H1 (cell line): ENCODE measurements around the gene H2BW2. TPM values are rescaled to one million over a fixed set of nuclear protein-coding genes. Genes with fewer than 3 reads are reported as not detected.
"Not testable (repeated sequence)": the region's sequence is repeated elsewhere in the genome, so short reads cannot be mapped to it uniquely, and the experiment has no call there.

ENCODE experiments used
- CTCF ChIA-PET: fragments of 300-600 bp; sonication (Branson Sonifier 250); formaldehyde crosslinking; loops from one replicate; lab custom pipeline; 2021; ENCODE audit not compliant: partially characterized antibody; lab: Charles Lee
- POLR2A ChIA-PET: fragments of 300-600 bp; sonication (Branson Sonifier 250); formaldehyde crosslinking; loops from one replicate; lab custom pipeline; 2021; ENCODE audit warnings: inconsistent platforms; ENCODE audit not compliant: partially characterized antibody; lab: Charles Lee
- DNase-seq, 2 experiments: peaks; one replicate each; pipeline versions ENCODE4 v3.0.0 to v3.0.0-alpha.2; 2010 to 2022; ENCODE audit warnings: low spot score in 2 of 2, low read depth in 1 of 2, mixed read lengths in 1 of 2
- FAIRE-seq: peaks from 2 replicates; lab custom pipeline; 2011; peaks lifted over from hg19 to GRCh38; lab: Jason Lieb, UNC
- H2AFZ ChIP-seq: 2 replicates; pipeline ENCODE4 v1.8.1; 2012; ENCODE audit warnings: low read length, inconsistent platforms
- H2AK5ac ChIP-seq: 2 replicates; pipeline ENCODE4 v1.6.1; 2013; ENCODE audit warnings: low read depth, low read length
- H2BK120ac ChIP-seq: replicated peaks from 2 replicates; pipeline ENCODE3; 2013; ENCODE audit warnings: low read depth, low read length, inconsistent platforms
- H2BK12ac ChIP-seq: 2 replicates; pipeline ENCODE4 v1.6.1; 2013; ENCODE audit warnings: low read depth, low read length
- H2BK15ac ChIP-seq: 2 replicates; pipeline ENCODE4 v1.6.1; 2013; ENCODE audit warnings: low read length
- H2BK20ac ChIP-seq: 2 replicates; pipeline ENCODE4 v1.6.1; 2013; ENCODE audit warnings: low read length
- H2BK5ac ChIP-seq: 2 replicates; pipeline ENCODE4 v1.6.1; 2013; ENCODE audit warnings: low read depth, low read length
- H3K14ac ChIP-seq: 2 replicates; pipeline ENCODE4 v1.6.1; 2013; ENCODE audit warnings: inconsistent platforms; ENCODE audit not compliant: insufficient read length
- H3K18ac ChIP-seq: 2 replicates; pipeline ENCODE4 v1.6.1; 2013; ENCODE audit warnings: low read length; ENCODE audit errors: extremely low read depth
- H3K23ac ChIP-seq: 2 replicates; pipeline ENCODE4 v1.6.1; 2013; ENCODE audit warnings: inconsistent platforms; ENCODE audit not compliant: insufficient read length
- H3K23me2 ChIP-seq: 2 replicates; pipeline ENCODE4 v1.6.1; 2013; ENCODE audit warnings: low read depth, low read length
- H3K27ac ChIP-seq: 2 replicates; pipeline ENCODE4 v1.6.1; 2011; ENCODE audit warnings: low read depth, low read length, inconsistent platforms
- H3K27me3 ChIP-seq, 4 experiments: replicated peaks in 1 of 4; 1 replicate in 1 of 4; 2 replicates in 3 of 4; pipeline versions ENCODE4 v1.6.1 to v1.8.1; 2011 to 2013; ENCODE audit warnings: low read length in 3 of 4, mild to moderate bottlenecking in 3 of 4, inconsistent platforms in 2 of 4, mixed read lengths in 2 of 4, moderate library complexity in 1 of 4; ENCODE audit not compliant: control insufficient read depth in 3 of 4, insufficient read depth in 3 of 4; ENCODE audit errors: extremely low read depth in 1 of 4
- H3K36me3 ChIP-seq, 4 experiments: 2 replicates each; pipeline versions ENCODE4 v1.6.1 to v1.8.1; 2011 to 2013; ENCODE audit warnings: mild to moderate bottlenecking in 4 of 4, low read length in 3 of 4, moderate library complexity in 2 of 4, control low read depth in 1 of 4, inconsistent platforms in 1 of 4; ENCODE audit not compliant: insufficient read depth in 4 of 4, control insufficient read depth in 2 of 4
- H3K4ac ChIP-seq: replicated peaks from 2 replicates; pipeline ENCODE3; 2013; ENCODE audit warnings: low read length, low read depth, mixed read lengths, inconsistent platforms; ENCODE audit not compliant: insufficient read length
- H3K4me1 ChIP-seq, 4 experiments: replicated peaks in 1 of 4; 1 replicate in 1 of 4; 2 replicates in 3 of 4; pipeline versions ENCODE4 v1.6.1 to v1.8.1; 2011 to 2013; ENCODE audit warnings: low read length in 3 of 4, inconsistent platforms in 2 of 4, mixed read lengths in 1 of 4; ENCODE audit not compliant: insufficient read depth in 4 of 4, control insufficient read depth in 3 of 4
- H3K4me2 ChIP-seq, 2 experiments: 2 replicates each; pipeline versions ENCODE4 v1.6.1 to v1.8.1; 2011 to 2013; ENCODE audit warnings: low read depth in 2 of 2, low read length in 2 of 2, control low read depth in 1 of 2, inconsistent platforms in 1 of 2, mild to moderate bottlenecking in 1 of 2; ENCODE audit not compliant: insufficient read depth in 1 of 2
- H3K4me3 ChIP-seq, 4 experiments: fragments of 200-600, 300-600 bp in 1 of 4; sonication (generic), shearing (Covaris generic), sonication (Bioruptor Twin) in 1 of 4; 2 replicates each; pipeline versions ENCODE4 v1.5.1 to v1.8.1; 2011 to 2016; ENCODE audit warnings: low read length in 4 of 4, low read depth in 3 of 4, control low read depth in 2 of 4, inconsistent platforms in 2 of 4, mild to moderate bottlenecking in 2 of 4, mixed read lengths in 1 of 4, moderate library complexity in 1 of 4; ENCODE audit not compliant: insufficient read depth in 2 of 4; ENCODE audit errors: extremely low read depth in 1 of 4
- H3K56ac ChIP-seq: replicated peaks from 2 replicates; pipeline ENCODE3; 2013; ENCODE audit warnings: low read depth, mild to moderate bottlenecking, mixed read lengths, low read length, inconsistent platforms; ENCODE audit not compliant: insufficient read length
- H3K79me1 ChIP-seq: 2 replicates; pipeline ENCODE4 v1.6.1; 2013; ENCODE audit warnings: low read depth, low read length, control low read depth
- H3K79me2 ChIP-seq, 2 experiments: 2 replicates each; pipeline versions ENCODE4 v1.6.1 to v1.8.1; 2012 to 2013; ENCODE audit warnings: low read length in 2 of 2, mild to moderate bottlenecking in 2 of 2, inconsistent platforms in 1 of 2; ENCODE audit not compliant: insufficient read depth in 2 of 2, control insufficient read depth in 1 of 2
- H3K9ac ChIP-seq, 4 experiments: replicated peaks in 1 of 4; 1 replicate in 1 of 4; 2 replicates in 3 of 4; pipeline versions ENCODE4 v1.6.1 to v1.8.1; 2011 to 2013; ENCODE audit warnings: low read depth in 3 of 4, low read length in 3 of 4, control low read depth in 2 of 4, mild to moderate bottlenecking in 2 of 4, moderate library complexity in 2 of 4, inconsistent platforms in 1 of 4; ENCODE audit errors: extremely low read depth in 1 of 4
- H3K9me3 ChIP-seq, 2 experiments: 2 replicates each; pipeline versions ENCODE4 v1.6.1 to v1.8.1; 2012 to 2013; ENCODE audit warnings: mild to moderate bottlenecking in 2 of 2, moderate library complexity in 2 of 2, control low read depth in 1 of 2, inconsistent platforms in 1 of 2, low read depth in 1 of 2, low read length in 1 of 2, mixed read lengths in 1 of 2; ENCODE audit not compliant: insufficient read depth in 2 of 2
- H4K20me1 ChIP-seq, 2 experiments: replicated peaks in 1 of 2; 2 replicates each; pipeline versions ENCODE3 to v1.8.1; 2011 to 2013; ENCODE audit warnings: inconsistent platforms in 2 of 2, low read length in 2 of 2, mild to moderate bottlenecking in 1 of 2; ENCODE audit not compliant: insufficient read depth in 2 of 2, control insufficient read depth in 1 of 2
- H4K5ac ChIP-seq: 2 replicates; pipeline ENCODE4 v1.6.1; 2013; ENCODE audit warnings: low read length, low read depth, mixed read lengths, inconsistent platforms; ENCODE audit not compliant: insufficient read length
- H4K8ac ChIP-seq: 2 replicates; pipeline ENCODE4 v1.8.0; 2013; ENCODE audit warnings: mild to moderate bottlenecking, moderate library complexity, low read length, inconsistent platforms; ENCODE audit not compliant: insufficient read depth; ENCODE audit errors: extremely low read depth
- H4K91ac ChIP-seq: replicated peaks from 2 replicates; pipeline ENCODE3; 2013; ENCODE audit warnings: low read length, mixed read lengths, inconsistent platforms; ENCODE audit not compliant: insufficient read length
- WGBS, 2 experiments: shearing (Covaris generic) in 1 of 2; methylation state at CpG; one replicate each; pipeline versions ENCODE4 v1.1.6 to v1.1.7; 2013 to 2015; ENCODE audit warnings: low lambda C conversion rate in 2 of 2, mixed read lengths in 2 of 2, inconsistent platforms in 1 of 2, low coverage in 1 of 2, missing lambda C conversion rate in 1 of 2; ENCODE audit not compliant: insufficient replicate concordance in 2 of 2, insufficient coverage in 1 of 2, insufficient read length in 1 of 2; ENCODE audit errors: extremely low coverage in 1 of 2, missing lambda C conversion rate in 1 of 2; 5-methylcytosine and 5-hydroxymethylcytosine counted together
- polyA plus RNA-seq, 7 experiments: library from polyadenylated mRNA; depleted of rRNA in 3 of 7; stranded (reverse) in 5 of 7; unstranded in 2 of 7; fragments of >200 nt in 5 of 7; fragments of 200-250 nt in 2 of 7; gene quantifications; 1 replicate in 5 of 7; 2 replicates in 1 of 7; 4 replicates in 1 of 7; pipeline versions ENCODE4 v1.2.1 to v1.2.3, GENCODE V29; 2011 to 2013; ENCODE audit warnings: missing spikeins in 2 of 7, mixed read lengths in 2 of 7
- total RNA-seq: library from RNA; stranded (reverse); fragmentation: NEBNext Ultra II Directional; extraction: Animal tissue kit (Norgen Biotek cat#: 25700); gene quantifications from 2 replicates; pipeline ENCODE4 v1.2.1, GENCODE V29; 2021

The H2BW2 gene
- total and polyA plus RNA-seq, 2 of the 8 experiments (the other 6 are each of a cell fraction or from before 2014, with no cell fraction given) = 0.03 TPM; not detected in 1

DNA sequence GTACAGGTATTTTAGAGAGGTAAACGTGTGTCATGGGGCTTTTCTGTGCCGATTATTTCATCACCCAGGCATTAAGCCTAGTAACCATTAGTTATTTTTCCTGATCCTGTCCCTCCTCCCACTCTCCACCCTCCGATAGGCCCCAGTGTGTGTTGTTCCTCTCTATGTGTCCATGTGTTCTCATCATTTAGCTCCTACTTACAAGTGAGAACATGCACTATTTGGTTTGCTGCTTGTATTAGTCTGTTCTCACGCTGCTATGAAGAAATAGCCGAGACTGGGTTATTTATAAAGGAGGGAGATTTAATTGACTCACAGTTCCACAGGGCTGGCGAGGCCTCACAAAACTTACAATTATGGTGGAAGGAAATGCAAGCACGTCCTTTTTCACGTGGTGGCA lies 24.2 kb upstream of the H2BW2 start:
- H3K9ac ChIP-seq, H2AK5ac ChIP-seq, H4K91ac ChIP-seq, H3K4me1 ChIP-seq, H3K9me3 ChIP-seq, H2BK120ac ChIP-seq, H3K27me3 ChIP-seq, H3K23ac ChIP-seq, H3K4me2 ChIP-seq, H3K79me2 ChIP-seq, DNase-seq, H4K8ac ChIP-seq, POLR2A ChIA-PET, H3K23me2 ChIP-seq, H2BK20ac ChIP-seq, H3K4ac ChIP-seq, H3K56ac ChIP-seq, CTCF ChIA-PET, H2BK5ac ChIP-seq, H2BK12ac ChIP-seq, H3K36me3 ChIP-seq, H3K14ac ChIP-seq, H3K27ac ChIP-seq, FAIRE-seq, H2BK15ac ChIP-seq, H3K4me3 ChIP-seq, H4K5ac ChIP-seq, H2AFZ ChIP-seq, H4K20me1 ChIP-seq, H3K79me1 ChIP-seq, H3K18ac ChIP-seq: not testable (repeated sequence)
- WGBS, 2 experiments = 86% methylated on average over 6 of the region's 8 CpGs; no CpG with 5 or more reads in 1 of the 2 experiments
